SK-N-SH treated with all-trans-retinoic acid at 6 μM for 48 hours (cell line): ENCODE results near the gene TMEM86A.

ENCODE experiments used
- ATAC-seq: fragments of 200-7000 bp; cut with Tn5 transposase; 3 replicates; pipeline ENCODE4 v1.9.1; 2020; ENCODE audit warnings: mild to moderate bottlenecking, moderate library complexity
- ESRRG ChIP-seq: fragments of 250-450 bp; sonication (Bioruptor Pico); IDR thresholded peaks from 2 replicates; pipeline ENCODE4 v1.6.1; 2021; ENCODE audit warnings: mild to moderate bottlenecking
- GLIS3 ChIP-seq: fragments of 250-450 bp; sonication (Bioruptor Pico); IDR thresholded peaks from 2 replicates; pipeline ENCODE4 v1.5.0; 2020; ENCODE audit warnings: mild to moderate bottlenecking, moderate library complexity
- ISL1 ChIP-seq: fragments of 250-450 bp; sonication (Bioruptor Pico); IDR thresholded peaks from 2 replicates; pipeline ENCODE4 v2.1.2; 2022; ENCODE audit warnings: mild to moderate bottlenecking, moderate library complexity
- OSR1 ChIP-seq: fragments of 250-450 bp; sonication (Bioruptor Pico); IDR thresholded peaks from 2 replicates; pipeline ENCODE4 v1.8.0; 2022; ENCODE audit warnings: moderate library complexity, mild to moderate bottlenecking, inconsistent platforms
- PPARA ChIP-seq: fragments of 250-450 bp; sonication (Bioruptor Pico); IDR thresholded peaks from 2 replicates; pipeline ENCODE4 v1.5.0; 2020; ENCODE audit warnings: mild to moderate bottlenecking, borderline replicate concordance
- RARB ChIP-seq: fragments of 250-450 bp; sonication (Bioruptor Pico); IDR thresholded peaks from 2 replicates; pipeline ENCODE4 v1.8.0; 2021; ENCODE audit warnings: mild to moderate bottlenecking, moderate library complexity
- TCF4 ChIP-seq: fragments of 250-450 bp; sonication (Bioruptor Pico); IDR thresholded peaks from 2 replicates; pipeline ENCODE4 v1.8.0; 2021; ENCODE audit warnings: mild to moderate bottlenecking, moderate library complexity, borderline replicate concordance
- TOX ChIP-seq: fragments of 250-450 bp; sonication (Bioruptor Pico); IDR thresholded peaks from 2 replicates; pipeline ENCODE4 v1.8.0; 2021; ENCODE audit warnings: mild to moderate bottlenecking, moderate library complexity, borderline replicate concordance
- ZC3H10 ChIP-seq: fragments of 250-450 bp; sonication (Bioruptor Pico); IDR thresholded peaks from 2 replicates; pipeline ENCODE4 v1.5.1; 2021; ENCODE audit warnings: mild to moderate bottlenecking, moderate library complexity
- ZFP3 ChIP-seq: fragments of 250-450 bp; sonication (Bioruptor Pico); IDR thresholded peaks from 2 replicates; pipeline ENCODE4 v1.5.0; 2020; ENCODE audit warnings: mild to moderate bottlenecking, moderate library complexity
- ZFP30 ChIP-seq: fragments of 450-650 bp; formaldehyde crosslinking; IDR thresholded peaks from 2 replicates; pipeline ENCODE4 v1.5.0; 2022; ENCODE audit warnings: mild to moderate bottlenecking, moderate library complexity
- ZNF565 ChIP-seq: fragments of 450-650 bp; formaldehyde crosslinking; conservative IDR thresholded peaks from 2 replicates; pipeline ENCODE4 v1.5.0; 2020; ENCODE audit warnings: low read depth, mild to moderate bottlenecking, moderate library complexity
- ZNF70 ChIP-seq: fragments of 450-650 bp; formaldehyde crosslinking; IDR thresholded peaks from 2 replicates; pipeline ENCODE4 v1.5.0; 2020; ENCODE audit warnings: mild to moderate bottlenecking, moderate library complexity
- TF ChIP-seq, protein P1 (sequence below): fragments of 250-450 bp; sonication (Bioruptor Pico); IDR thresholded peaks from 2 replicates; pipeline ENCODE4 v1.8.0; 2021; ENCODE audit warnings: low read depth, mild to moderate bottlenecking, moderate library complexity, borderline replicate concordance
- TF ChIP-seq, protein P2 (sequence below): fragments of 250-450 bp; sonication (Bioruptor Pico); IDR thresholded peaks from 2 replicates; pipeline ENCODE4 v1.5.1; 2021; ENCODE audit warnings: mild to moderate bottlenecking, moderate library complexity
- TF ChIP-seq, protein P3 (sequence below): fragments of 250-450 bp; sonication (Bioruptor Pico); IDR thresholded peaks from 2 replicates; pipeline ENCODE4 v1.5.0; 2020; ENCODE audit warnings: mild to moderate bottlenecking, moderate library complexity
- TF ChIP-seq, protein P4 (sequence below): fragments of 250-450 bp; sonication (Bioruptor Pico); IDR thresholded peaks from 2 replicates; pipeline ENCODE4 v1.8.0; 2020; ENCODE audit warnings: mild to moderate bottlenecking, moderate library complexity, borderline replicate concordance

Gene TMEM86A

DNA sequence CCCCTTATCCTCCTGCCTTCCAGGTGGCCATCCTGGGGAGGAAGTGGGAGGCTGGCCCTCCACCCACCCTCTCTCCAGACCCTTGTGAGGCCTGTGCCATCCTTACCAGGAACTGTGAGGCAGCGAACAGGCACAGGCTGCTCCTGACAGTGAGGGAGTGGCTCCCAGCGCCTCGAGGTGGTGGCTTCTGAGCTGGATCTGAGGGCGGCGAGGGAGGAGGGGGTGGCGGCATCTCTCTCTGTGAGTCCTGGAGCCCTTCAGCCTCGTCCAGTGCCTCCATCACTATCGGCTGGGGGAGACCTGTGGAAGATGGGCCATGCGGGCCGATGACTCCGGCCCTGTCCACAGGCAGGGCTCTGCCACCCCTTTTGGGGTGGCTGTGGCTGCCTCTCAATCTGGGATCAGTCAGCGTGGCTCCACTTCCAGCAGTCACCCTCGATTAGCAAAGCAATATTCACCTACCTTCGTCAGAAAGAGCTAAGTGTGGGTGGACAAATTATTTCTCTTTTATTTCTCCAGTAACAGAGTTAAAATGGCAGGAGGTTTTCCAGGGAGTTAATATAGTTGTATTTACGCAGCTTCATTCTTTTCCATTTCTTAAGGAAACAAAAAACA, 45.4 kb downstream of the TMEM86A start:
- TF ChIP-seq ZFP30 (CRISPR knock-in tag), result no peak
- no peak for TF ChIP-seq ZNF70 (CRISPR knock-in tag)
- TF ChIP-seq, protein P1, sequence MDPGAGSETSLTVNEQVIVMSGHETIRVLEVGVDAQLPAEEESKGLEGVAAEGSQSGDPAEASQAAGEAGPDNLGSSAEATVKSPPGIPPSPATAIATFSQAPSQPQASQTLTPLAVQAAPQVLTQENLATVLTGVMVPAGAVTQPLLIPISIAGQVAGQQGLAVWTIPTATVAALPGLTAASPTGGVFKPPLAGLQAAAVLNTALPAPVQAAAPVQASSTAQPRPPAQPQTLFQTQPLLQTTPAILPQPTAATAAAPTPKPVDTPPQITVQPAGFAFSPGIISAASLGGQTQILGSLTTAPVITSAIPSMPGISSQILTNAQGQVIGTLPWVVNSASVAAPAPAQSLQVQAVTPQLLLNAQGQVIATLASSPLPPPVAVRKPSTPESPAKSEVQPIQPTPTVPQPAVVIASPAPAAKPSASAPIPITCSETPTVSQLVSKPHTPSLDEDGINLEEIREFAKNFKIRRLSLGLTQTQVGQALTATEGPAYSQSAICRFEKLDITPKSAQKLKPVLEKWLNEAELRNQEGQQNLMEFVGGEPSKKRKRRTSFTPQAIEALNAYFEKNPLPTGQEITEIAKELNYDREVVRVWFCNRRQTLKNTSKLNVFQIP (CRISPR knock-in tag), result no peak
- TF ChIP-seq TOX (CRISPR knock-in tag), result no peak
- TF ChIP-seq, protein P2, sequence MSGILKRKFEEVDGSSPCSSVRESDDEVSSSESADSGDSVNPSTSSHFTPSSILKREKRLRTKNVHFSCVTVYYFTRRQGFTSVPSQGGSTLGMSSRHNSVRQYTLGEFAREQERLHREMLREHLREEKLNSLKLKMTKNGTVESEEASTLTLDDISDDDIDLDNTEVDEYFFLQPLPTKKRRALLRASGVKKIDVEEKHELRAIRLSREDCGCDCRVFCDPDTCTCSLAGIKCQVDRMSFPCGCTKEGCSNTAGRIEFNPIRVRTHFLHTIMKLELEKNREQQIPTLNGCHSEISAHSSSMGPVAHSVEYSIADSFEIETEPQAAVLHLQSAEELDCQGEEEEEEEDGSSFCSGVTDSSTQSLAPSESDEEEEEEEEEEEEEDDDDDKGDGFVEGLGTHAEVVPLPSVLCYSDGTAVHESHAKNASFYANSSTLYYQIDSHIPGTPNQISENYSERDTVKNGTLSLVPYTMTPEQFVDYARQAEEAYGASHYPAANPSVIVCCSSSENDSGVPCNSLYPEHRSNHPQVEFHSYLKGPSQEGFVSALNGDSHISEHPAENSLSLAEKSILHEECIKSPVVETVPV (CRISPR knock-in tag), result no peak
- TF ChIP-seq RARB, result no peak
- no peak for TF ChIP-seq PPARA (CRISPR knock-in tag)
- TF ChIP-seq TCF4, result no peak
- no peak for TF ChIP-seq ZNF565
- no peak for TF ChIP-seq ZC3H10 (CRISPR knock-in tag)
- TF ChIP-seq ZFP3 (CRISPR knock-in tag), result no peak

DNA sequence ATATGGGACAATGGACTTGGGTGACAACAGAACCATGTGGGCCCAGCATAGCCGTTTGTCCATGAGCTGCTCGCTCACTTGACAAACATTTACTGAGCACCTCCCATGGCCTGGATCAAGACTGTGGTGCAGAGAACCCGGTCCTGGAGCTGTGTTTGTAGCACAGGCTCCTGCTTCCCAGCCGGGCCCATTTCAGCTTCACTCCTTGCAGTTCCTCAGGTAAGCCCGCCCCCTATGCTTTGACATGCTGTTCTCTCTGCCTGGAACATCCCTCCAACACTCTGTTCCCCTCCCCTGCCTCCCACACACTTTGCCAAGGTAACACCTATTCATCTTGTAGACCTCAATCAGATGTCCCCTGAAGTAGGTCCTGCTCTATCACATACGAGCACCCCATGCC, 46.7 kb downstream of the TMEM86A start:
- TF ChIP-seq ZFP3 (CRISPR knock-in tag) (no peak), ESRRG (CRISPR knock-in tag) (no peak), RARB (no peak), GLIS3 (CRISPR knock-in tag) (no peak)
- no peak for ATAC-seq

More for the DNA sequence above, 45.4 kb downstream of the TMEM86A start:
- ATAC-seq, result no peak

DNA sequence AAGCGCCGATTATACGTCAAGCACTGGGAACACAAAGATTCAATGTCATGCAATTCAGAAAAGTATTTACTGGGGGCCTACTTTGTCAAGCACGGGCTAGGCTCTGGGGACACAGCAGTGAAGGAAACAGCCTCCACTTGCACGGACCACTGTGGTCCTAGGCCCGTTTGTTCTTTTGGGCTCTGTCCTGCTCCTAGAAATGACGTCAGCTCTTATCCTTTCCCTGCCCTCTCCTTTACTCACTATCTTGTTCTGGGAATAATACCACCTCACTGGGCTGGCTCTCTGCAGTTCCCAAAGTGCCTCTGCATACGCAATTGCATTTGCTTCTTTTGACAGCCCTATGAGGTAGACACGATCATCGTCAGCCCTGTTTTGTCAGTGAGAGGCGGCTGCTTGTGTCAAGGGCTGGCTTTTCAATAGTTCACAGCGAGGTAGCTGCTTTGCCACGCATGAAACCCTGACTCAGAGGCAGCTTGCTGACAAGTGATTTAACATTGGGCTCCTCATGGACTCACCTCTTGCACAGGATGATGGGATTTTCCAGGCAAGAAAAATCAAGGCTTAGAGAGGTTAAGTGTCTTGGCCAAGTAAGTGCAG, 50.3 kb downstream of the TMEM86A start:
- ATAC-seq, result 0 out of 3 replicates have a peak, but pooled peaks have one; percentile 20
- no peak for TF ChIP-seq ZFP30 (CRISPR knock-in tag)
- no peak for TF ChIP-seq ZNF565
- TF ChIP-seq OSR1 (CRISPR knock-in tag), result no peak
- TF ChIP-seq PPARA (CRISPR knock-in tag), result no peak
- TF ChIP-seq, protein P3, sequence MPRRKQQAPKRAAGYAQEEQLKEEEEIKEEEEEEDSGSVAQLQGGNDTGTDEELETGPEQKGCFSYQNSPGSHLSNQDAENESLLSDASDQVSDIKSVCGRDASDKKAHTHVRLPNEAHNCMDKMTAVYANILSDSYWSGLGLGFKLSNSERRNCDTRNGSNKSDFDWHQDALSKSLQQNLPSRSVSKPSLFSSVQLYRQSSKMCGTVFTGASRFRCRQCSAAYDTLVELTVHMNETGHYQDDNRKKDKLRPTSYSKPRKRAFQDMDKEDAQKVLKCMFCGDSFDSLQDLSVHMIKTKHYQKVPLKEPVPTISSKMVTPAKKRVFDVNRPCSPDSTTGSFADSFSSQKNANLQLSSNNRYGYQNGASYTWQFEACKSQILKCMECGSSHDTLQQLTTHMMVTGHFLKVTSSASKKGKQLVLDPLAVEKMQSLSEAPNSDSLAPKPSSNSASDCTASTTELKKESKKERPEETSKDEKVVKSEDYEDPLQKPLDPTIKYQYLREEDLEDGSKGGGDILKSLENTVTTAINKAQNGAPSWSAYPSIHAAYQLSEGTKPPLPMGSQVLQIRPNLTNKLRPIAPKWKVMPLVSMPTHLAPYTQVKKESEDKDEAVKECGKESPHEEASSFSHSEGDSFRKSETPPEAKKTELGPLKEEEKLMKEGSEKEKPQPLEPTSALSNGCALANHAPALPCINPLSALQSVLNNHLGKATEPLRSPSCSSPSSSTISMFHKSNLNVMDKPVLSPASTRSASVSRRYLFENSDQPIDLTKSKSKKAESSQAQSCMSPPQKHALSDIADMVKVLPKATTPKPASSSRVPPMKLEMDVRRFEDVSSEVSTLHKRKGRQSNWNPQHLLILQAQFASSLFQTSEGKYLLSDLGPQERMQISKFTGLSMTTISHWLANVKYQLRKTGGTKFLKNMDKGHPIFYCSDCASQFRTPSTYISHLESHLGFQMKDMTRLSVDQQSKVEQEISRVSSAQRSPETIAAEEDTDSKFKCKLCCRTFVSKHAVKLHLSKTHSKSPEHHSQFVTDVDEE (CRISPR knock-in tag), result no peak
- TF ChIP-seq, protein P1 (CRISPR knock-in tag), result no peak
- TF ChIP-seq ISL1 (CRISPR knock-in tag), result no peak
- no peak; the same call in 1 of the 2 replicates for TF ChIP-seq TOX (CRISPR knock-in tag)
- TF ChIP-seq, protein P4, sequence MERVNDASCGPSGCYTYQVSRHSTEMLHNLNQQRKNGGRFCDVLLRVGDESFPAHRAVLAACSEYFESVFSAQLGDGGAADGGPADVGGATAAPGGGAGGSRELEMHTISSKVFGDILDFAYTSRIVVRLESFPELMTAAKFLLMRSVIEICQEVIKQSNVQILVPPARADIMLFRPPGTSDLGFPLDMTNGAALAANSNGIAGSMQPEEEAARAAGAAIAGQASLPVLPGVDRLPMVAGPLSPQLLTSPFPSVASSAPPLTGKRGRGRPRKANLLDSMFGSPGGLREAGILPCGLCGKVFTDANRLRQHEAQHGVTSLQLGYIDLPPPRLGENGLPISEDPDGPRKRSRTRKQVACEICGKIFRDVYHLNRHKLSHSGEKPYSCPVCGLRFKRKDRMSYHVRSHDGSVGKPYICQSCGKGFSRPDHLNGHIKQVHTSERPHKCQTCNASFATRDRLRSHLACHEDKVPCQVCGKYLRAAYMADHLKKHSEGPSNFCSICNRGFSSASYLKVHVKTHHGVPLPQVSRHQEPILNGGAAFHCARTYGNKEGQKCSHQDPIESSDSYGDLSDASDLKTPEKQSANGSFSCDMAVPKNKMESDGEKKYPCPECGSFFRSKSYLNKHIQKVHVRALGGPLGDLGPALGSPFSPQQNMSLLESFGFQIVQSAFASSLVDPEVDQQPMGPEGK (CRISPR knock-in tag), result no peak
- no peak for TF ChIP-seq RARB
- no peak for TF ChIP-seq ZNF70 (CRISPR knock-in tag)
